Ramos (cell line): ENCODE measurements around the gene ADAM23.

Experiments used
- in situ Hi-C: fragments of 300-500 bp; cut with MboI; formaldehyde crosslinking; loops from one replicate; pipeline ENCODE4 v1.14.3; 2022; ENCODE audit warnings: low sequenced_read_pairs; ENCODE audit not compliant: unreplicated experiment

Gene ADAM23

DNA sequence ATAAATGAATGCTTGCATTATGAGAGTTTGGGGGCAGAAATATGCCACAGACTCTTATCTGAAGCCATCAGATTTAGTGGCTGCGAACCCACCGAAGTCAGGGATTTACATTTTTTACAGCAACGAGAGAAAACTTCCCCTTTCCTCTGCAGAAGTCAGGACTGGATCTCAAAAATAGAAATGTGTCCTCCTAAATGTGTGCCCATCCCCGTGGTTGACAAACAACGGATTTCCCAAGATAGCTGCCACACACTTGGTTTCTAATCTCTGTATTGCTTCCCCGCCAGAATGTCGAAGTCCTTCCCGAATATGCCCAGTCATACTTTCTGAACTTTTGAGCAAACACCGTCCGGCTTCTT, 879 bp upstream of the ADAM23 start:
- in situ Hi-C loops = no loop called here

DNA sequence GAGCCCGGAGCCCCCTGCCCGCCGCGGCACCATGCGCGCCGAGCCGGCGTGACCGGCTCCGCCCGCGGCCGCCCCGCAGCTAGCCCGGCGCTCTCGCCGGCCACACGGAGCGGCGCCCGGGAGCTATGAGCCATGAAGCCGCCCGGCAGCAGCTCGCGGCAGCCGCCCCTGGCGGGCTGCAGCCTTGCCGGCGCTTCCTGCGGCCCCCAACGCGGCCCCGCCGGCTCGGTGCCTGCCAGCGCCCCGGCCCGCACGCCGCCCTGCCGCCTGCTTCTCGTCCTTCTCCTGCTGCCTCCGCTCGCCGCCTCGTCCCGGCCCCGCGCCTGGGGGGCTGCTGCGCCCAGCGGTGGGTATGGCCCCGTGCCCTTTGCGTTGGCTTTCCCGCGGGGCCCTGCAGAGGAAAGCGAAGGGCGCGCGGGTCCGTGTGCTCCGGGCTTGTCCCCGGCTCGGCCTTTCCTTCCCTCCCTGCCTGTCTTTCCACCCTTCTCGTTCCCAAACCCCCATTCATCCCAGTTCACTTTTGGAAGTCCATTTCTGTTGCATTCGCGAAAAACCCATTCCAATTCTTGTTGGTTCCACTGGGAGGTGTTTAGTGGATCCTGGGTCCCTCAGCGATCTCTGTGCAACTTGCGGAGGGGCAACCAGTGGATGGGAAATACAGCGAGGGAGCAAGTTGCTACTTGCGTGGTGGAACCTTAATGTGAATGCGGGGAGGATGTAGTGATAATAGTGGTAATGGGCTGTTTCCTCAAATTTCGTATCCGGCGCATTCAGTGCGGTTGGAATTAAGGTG, 599 bp downstream of the ADAM23 start:
- in situ Hi-C loops = no loop called here

DNA sequence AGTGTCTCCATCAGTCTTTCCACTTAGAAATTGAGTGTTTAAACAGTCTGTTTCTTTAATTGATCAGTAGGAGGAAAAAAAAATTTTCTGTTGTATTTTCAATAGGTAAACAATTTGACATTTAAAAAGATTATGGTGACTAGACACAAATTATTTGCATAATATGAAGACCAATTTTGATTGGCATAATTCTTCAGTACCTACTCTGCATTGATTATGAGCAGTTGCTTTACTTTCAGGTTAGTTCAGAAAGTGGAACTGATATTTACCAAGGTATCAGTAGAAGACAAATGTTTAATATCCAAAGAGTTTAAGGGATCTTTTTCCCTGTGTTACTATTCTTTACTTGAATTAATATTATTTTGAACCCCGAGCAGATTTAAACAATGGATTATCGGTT, 2.6 kb downstream of the ADAM23 start:
- in situ Hi-C loops = no loop called here

DNA sequence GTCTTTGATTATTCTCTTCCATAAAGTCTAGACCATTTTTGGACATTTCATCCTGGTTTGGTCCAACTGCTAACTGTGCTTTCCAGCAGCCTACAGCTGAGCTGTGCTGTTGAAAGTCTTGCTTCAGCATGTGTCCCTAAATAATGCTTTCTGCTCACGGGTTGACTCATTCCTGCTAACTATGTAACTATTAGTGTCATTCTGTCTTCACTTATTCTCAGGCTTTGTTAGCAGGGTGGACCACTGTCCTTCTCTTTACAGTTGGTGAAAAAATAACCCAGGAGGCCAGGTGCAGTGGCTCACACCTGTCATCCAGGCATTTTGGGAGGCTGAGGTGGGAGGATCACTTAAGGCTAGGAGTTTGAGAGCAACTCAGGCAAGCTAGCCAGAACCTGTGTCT, 8.9 kb downstream of the ADAM23 start:
- in situ Hi-C loops = no loop called here

DNA sequence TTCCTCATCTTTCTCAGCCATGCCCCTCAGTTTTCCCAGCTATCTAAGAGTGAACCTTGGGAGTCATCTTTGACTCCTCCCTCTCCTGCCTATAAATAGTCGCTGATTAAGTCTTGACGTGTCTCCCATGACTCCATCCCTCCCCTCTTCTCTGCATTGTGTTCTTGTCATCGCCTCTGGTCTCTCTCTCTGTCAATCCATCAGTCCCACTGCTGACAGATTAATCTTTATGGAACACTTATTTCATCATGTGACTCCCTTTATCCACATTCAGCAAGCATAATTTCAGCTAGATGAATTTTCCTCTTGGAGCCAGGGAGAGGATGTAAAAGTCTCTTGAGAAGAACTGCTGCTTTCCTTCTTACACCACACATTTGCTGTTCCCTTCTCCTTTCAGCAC, 9.4 kb downstream of the ADAM23 start:
- in situ Hi-C loops = no loop called here

DNA sequence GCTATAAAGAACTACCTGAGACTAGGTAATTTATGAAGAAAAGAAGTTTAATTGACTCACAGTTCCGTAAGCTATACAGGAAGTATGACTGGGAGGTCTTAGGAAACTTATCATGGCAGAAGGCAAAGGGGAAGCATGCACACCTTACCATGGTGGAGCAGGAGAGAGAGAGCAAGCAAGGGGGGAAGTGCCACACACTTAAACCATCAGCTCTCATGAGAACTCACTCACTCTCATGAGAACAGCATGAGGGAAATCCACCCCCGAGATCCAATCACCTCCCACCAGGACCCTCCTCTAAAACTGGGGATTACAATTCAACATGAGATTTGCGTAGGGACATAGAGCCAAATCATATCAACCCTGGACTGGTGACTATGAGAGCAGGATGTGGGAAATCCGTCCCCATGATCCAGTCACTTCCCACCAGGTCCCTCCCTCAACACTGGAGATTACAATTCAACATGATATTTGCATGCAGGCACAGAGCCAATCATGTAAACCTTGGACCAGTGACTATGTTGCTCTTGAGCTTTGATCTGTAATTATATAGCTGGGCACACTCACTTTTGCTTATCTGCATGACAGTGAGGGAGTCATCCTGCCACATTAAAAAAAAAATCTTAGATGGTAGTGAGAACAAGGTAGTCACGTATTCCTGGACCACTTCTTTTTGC, 12.9 kb downstream of the ADAM23 start:
- in situ Hi-C loops = no loop called here

DNA sequence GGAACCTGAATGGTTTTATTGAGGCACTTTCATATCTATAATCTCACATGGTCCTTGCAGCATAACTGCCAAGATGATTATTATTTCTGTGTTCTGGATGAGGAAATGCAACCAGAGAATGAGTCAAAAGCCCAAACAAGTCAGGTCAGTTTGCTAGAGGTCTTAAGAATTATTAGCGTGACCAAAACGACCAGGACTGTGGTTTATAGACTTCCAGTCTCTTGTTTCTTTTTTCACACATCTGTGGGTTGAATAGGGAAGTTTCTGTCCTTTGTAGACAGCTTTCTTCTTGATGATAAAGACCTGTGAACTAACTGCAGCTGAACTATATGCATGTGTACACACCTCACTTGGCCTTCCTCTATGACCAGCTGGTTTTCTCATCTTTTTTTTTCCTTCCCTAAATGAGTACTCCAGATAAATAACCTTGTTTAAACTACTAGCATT, 13.9 kb downstream of the ADAM23 start:
- in situ Hi-C loops = no loop called here

DNA sequence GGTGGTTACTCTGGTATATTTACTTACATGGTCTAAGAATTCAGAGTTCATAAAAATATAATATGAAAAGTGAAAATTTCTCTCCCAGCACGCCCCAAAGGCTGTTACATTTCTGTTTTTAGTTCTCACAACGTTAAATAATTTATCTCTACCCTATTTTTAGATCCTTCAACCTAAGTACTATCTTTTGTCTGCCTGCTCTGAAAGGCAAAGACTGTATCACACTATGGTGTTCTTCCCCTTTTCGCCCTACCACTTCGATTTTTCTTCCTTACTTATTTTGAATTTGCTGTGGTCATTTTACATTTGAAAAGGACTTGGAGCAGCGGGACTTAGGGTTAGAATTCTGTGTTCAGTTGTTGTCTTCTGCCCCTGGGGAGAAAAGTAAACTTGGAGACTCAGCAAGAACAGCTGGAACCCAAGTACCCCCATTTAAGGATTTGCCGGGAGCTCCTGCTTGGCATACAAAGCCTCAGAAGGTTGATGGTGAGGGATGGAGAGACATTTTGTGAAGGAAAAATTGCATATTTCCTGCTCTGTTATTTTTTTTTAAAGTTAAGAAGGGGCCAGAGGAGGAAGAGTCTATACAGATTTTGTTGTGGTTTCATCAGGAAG, 19.0 kb downstream of the ADAM23 start:
- in situ Hi-C loops = no loop called here

DNA sequence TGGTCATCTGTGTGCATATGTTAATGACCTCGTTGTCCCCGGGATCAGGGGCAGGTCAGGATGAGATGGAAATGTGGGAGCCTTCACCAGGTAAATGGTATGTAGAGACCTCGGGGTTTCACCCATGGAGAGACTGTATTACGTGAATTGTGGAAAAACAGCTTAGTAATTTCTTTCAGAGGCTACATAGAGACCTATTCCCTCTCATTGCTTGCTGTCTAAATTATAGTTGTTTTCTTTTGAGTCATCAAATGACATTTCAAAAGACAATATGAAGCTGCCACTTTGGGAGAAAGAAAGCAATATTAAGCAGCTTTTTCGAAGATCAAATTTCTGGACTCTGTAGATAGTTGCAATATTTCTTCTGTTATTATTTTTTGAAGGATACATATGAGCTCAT, 20.4 kb downstream of the ADAM23 start:
- in situ Hi-C loops = no loop called here

DNA sequence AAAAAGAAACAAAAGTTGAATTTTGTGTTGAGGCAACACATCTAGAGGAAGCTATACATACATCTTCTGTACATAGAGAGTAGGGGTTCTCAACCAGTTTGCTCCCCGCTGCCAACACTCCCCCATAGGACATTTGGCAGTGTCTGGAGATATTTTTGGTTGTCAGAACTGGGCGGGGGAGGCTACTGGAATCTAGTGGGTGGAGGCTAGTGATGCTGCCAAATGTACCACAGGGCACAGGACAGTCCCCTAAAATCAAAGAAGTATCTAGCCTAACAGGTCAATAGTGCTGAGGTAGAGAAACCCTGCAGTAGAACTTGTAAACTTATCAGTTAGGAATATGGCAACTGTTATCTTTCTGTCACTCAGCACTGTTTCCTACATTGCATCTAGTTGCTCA, 21.3 kb downstream of the ADAM23 start:
- in situ Hi-C loops = no loop called here

DNA sequence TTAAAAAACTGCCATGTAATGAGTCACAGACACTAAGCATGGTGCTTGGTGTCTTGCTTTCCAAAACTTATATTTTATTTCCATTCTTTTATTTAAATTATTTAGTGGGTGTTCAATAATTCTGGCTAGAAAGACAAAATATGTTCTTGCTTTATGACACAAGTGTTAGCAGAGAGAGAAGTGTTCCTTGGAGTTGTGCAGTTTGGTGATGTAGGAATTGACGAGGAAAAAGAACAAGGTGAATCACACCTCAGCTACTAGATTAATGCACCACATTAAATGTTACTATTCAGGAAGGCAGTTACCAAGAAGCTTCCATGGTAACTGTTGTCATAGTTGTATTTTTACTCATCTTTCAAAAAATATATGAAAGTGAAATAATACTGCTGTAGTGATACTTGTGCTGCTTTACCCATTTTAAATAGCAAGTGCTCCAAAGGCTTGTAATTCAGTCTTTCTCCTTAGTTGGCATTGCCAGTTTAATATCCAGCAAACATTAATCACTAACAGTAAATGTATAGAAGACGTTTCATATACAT, 28.3 kb downstream of the ADAM23 start:
- in situ Hi-C loops = no loop called here

DNA sequence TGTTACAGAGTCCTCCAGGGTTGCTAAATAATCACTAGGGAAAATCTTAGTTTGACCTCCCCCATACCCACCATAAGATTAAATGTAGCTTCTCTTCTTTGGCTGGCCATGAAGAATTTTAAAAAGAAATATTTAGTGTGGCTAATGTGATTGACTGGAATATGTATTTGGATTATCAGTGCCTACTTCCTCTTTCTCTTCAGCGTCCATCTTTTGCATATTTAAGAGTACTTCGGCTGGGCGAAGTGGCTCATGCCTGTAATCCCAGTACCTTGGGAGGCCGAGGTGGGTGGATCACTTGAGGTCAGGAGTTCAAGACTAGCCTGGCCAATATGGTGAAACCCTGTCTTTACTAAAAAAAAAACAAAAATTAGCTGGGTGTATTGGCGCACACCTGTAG, 28.8 kb downstream of the ADAM23 start:
- in situ Hi-C loops = no loop called here

DNA sequence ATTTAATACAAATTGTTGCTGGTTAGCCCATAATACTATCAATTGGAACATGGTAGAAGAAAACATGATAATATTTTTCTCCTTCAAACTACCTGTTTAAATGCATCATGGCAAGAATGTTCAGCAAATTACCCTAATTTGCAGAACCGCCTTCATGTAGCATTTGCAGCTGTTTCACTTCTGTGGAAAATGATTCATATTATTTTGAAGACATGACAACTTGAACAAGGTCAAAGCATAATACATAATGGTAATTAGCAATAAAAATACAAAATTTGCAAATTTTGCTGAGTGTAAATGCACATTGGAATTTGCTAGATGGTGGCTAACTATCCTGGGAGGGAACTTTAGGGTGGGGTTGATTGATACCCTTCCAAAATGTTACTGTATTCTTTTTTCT, 30.8 kb downstream of the ADAM23 start:
- in situ Hi-C loops = no loop called here

DNA sequence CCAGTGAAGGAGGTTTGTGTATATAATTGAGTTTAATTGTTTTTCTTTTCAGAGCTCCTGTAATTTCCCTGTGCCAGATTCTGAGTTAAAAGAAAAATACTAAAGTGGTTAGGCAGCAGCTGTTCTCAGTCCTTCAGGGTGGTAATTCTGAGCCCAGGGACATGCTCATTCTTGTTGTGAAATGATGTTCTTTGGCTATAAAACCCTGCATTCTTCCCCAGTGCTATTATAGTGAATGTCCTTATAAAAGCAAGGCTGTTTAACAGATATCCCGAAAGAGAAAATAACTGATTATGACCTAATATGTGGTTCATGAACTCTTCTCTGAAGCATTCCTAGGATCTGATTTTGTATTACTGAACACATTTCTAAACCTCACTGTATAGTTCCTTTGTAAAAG, 34.0 kb downstream of the ADAM23 start:
- in situ Hi-C loops = no loop called here

DNA sequence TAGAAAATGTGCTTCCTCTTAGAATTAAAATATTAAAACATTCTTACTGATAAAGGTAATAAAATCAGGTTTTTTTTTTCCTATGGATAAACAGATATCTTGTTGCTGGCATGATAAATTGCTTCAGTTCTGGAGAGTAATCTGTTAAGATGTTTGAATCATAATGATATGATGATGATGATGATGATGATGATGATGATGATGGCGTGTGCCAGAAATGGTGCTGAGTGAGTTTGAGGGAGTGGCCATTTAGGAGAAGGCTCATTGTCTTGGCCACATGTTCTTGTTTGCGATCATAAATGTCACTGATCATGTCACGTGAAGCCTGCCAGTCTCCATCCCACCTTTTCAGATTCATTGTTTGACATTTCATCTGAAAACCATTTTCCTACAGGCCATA, 35.0 kb downstream of the ADAM23 start:
- in situ Hi-C loops = no loop called here

DNA sequence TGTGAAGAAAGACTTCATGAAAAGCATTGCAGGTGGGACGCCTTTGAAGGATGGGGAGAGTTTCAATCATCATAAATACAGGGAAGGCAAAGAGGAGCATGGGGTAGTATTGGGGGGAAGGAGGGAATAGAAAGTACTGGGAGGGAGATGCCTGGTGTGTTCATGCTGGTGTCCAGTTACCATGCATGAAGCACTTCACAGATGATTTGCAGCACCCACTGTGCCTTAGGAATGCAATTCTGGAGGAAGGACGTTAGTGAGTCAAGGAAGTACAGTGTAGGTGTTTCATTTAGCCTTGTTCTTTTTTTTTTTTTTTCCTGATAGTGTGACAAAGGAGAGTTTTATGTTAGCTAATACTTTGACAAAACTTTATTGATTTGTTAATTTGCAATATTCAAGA, 36.8 kb downstream of the ADAM23 start:
- in situ Hi-C loops = no loop called here

DNA sequence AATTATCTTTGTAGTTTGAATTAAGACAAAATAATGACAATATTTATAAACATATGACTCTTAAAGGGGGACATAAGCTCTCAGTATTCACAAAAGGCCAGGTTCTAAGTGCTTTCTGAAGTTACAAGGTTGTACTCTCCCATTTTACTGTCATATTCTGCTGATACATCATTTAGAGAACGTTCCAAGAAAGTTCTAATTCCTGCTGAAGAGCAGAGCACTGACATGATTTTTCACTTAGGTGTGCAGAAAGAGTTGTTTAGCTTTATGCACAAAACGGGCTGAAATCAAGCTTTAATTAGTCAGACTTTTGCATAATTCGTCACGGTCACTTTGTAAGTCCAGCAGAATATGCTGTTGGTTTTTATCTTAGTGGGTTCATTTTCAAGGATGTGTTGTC, 37.3 kb downstream of the ADAM23 start:
- in situ Hi-C loops = no loop called here

DNA sequence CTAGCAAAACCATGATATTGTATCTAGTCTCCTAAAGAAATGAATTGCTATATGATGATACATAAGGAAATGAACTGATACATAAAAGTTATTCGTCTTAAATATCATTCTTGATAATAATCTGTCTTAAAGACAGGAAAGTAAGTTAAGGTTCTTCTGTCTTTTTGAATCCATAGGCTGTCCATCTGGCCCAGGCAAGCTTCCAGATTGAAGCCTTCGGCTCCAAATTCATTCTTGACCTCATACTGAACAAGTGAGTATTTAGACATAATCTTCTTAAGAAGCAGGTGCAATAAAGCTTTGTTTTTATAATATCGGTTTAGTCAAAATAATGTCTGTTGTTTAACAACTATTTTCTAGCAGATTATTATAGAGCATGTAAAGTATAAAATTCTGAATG, 37.7 kb downstream of the ADAM23 start:
- in situ Hi-C loops = no loop called here

DNA sequence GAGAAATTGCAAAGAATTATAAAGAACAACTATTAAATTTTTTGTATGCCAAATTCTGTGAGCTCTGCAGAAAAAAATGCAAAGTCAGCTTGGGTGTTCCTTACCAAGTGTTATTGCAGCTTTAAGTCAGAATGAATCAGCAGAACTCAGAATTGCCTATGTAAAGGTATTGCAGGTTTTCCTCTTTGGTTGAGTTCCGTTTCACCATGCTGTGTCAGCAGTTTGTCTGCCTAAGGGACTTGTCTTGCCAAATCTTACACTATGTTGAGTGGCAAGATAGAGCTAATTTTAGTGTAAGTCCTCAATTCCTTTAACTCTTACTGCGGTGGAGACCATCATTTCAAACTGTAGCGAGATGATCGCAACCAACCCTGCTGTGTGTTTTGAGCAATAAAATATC, 38.8 kb downstream of the ADAM23 start:
- in situ Hi-C loops = no loop called here

DNA sequence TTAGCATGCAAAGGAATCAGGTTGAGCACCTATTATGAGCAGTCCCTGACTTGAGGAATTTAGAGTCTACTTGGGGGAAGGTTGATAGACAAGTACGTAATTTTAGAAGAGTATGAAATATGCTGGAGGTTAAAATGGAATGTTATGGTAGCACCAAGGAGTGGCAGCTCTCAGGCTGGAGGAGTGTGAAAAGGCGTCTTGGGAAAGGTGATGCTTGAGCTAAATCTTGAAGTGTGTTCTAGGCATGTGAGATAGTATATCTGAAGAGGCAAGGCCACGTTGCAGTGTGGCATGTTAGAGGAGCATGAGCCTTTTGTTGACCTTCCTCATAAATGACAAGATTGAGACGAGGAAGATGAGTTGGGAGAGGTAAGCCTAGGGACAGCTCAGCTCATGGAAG, 39.3 kb downstream of the ADAM23 start:
- in situ Hi-C loops = no loop called here

DNA sequence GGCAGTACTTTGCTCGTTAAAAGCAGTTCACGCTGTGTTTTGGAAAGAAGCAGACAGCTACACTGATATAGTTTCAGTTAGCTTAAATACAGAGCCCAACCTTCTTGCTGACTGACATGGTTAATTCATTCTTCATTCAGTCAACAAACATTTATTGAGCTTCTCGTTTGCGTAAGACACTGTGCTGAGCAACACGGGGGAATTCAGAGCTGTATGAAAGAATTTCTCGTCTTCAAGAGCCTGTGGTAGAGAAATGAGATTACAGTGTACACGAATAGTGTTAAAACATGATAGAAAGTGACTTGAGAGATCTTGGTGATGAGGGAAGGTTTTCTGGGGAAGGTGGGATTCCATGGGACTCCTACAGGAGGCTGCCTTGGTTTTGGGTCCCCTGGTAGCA, 44.7 kb downstream of the ADAM23 start:
- in situ Hi-C loops = no loop called here
